ENCODE results near the gene EPHA3. TPM values are rescaled to one million over a fixed set of nuclear protein-coding genes. Genes with fewer than 3 reads are reported as not detected.

The EPHA3 gene
- total and polyA plus RNA-seq, 2 of the 4 experiments (the other 2 are of a cell fraction) = 0.10 to 0.18 TPM

GRCh38 chr3:89353465-89353864, 246.0 kb downstream of the EPHA3 start:
- H3K14ac ChIP-seq (replicated peaks; ENCODE audit: low read depth, low read length) = no peak overlapping the region
- H3K23ac ChIP-seq (ENCODE audit: low read depth, low read length) = no peak overlapping the region
- no peak for TF ChIP-seq ELK1 (IDR thresholded peaks at IDR 0.05; ENCODE audit: borderline replicate concordance, low read depth, low read length)
- no peak for TF ChIP-seq USF2 (IDR thresholded peaks at IDR 0.05; ENCODE audit: low read depth, low read length)
- no peak for TF ChIP-seq RFX5 (IDR thresholded peaks at IDR 0.05; ENCODE audit: low read depth, low read length)
- no peak for TF ChIP-seq CTCF (conservative IDR thresholded peaks at IDR 0.05; ENCODE audit: low read depth, low read length)
- no peak for TF ChIP-seq CHD1 (IDR thresholded peaks at IDR 0.05; ENCODE audit: low read depth, low read length)
- TF ChIP-seq MXI1 (IDR thresholded peaks at IDR 0.05; ENCODE audit: borderline replicate concordance, low read depth, low read length) = no peak
- TF ChIP-seq CEBPB (IDR thresholded peaks at IDR 0.05; ENCODE audit: low read depth, low read length) = peak; percentile 80
- no peak for TF ChIP-seq NFE2L2 (IDR thresholded peaks at IDR 0.05; ENCODE audit: low read depth, low read length)
- H3K79me1 ChIP-seq (ENCODE audit: low read depth in 1 of 2, low read length in 2 of 2) = no peaks in the 10 kb centered on the region
- no TSS peak for BruUV-seq (replicated peaks)
- no peak overlapping the region for H3K4ac ChIP-seq (ENCODE audit: low read depth, low read length)
- no peak overlapping the region for H2AK5ac ChIP-seq (ENCODE audit: low read depth, low read length)
- ChIA-PET POLR2A (ENCODE audit: unreplicated experiment) (no interaction called here), CTCF (no interaction called here)
- in situ Hi-C loops (cut with MboI; ENCODE audit: low sequenced_read_pairs) = no loop called here
- H2BK5ac ChIP-seq (ENCODE audit: low read depth, low read length, poor library complexity, severe bottlenecking) = no peak overlapping the region
- H3K9me3 ChIP-seq (ENCODE audit: control insufficient read depth, insufficient read depth, low read length) = no peaks in the 10 kb centered on the region
- H2AFZ ChIP-seq (replicated peaks; ENCODE audit: low read length, poor library complexity) = no peak overlapping the region
- H3K4me1 ChIP-seq (ENCODE audit: control insufficient read depth, insufficient read depth, low read length) = no peaks in the 10 kb centered on the region
- H4K20me1 ChIP-seq (ENCODE audit: insufficient read depth, low read length) = no peaks in the 10 kb centered on the region
- H2BK120ac ChIP-seq (ENCODE audit: low read depth, low read length) = no peak overlapping the region
- H4K8ac ChIP-seq (ENCODE audit: low read depth in 2 of 2, low read length in 2 of 2) = no peak overlapping the region
- H3K18ac ChIP-seq (ENCODE audit: low read depth, low read length) = no peak overlapping the region
- H3K27me3 ChIP-seq (ENCODE audit: control insufficient read depth, insufficient read depth, low read length) = no peaks in the 10 kb centered on the region
- ATAC-seq (ENCODE audit: low read depth) (no peak), DNase-seq (no peak)
- H3K36me3 ChIP-seq (ENCODE audit: control insufficient read depth, insufficient read depth, low read length) = no peaks in the 10 kb centered on the region
- H4K5ac ChIP-seq (ENCODE audit: low read depth, low read length) = no peak overlapping the region
- no peaks in the 10 kb centered on the region for H3K9me1 ChIP-seq (ENCODE audit: insufficient read depth, low read length)
- no peak overlapping the region for H3K4me3 ChIP-seq (ENCODE audit: insufficient read depth, low read depth, low read length)
- no peak overlapping the region for H3K27ac ChIP-seq (ENCODE audit: insufficient read depth, low read length)
- H3K9ac ChIP-seq (ENCODE audit: low read depth, low read length) = no peak overlapping the region
- no CpG with 5 or more reads among the region's 2 CpGs for WGBS, 2 experiments (ENCODE audit: extremely low coverage in 2 of 2, insufficient read length in 1 of 2)
- no peak overlapping the region for H3K56ac ChIP-seq (ENCODE audit: extremely low read depth, insufficient read depth, low read length)
- H2AK9ac ChIP-seq (replicated peaks; ENCODE audit: low read depth, low read length, poor library complexity) = no peak overlapping the region
- H4K91ac ChIP-seq (ENCODE audit: insufficient read depth, low read depth, low read length) = no peak overlapping the region
- no peak overlapping the region for H2BK15ac ChIP-seq (ENCODE audit: low read depth, low read length)
- intact Hi-C loops (cut with micrococcal nuclease) = no loop called here
- dilution Hi-C loops (cut with HindIII; ENCODE audit: low sequenced_read_pairs, unreplicated experiment) = no loop called here
- H3K4me2 ChIP-seq (ENCODE audit: low read depth, low read length) = no peak overlapping the region
- H2BK20ac ChIP-seq (ENCODE audit: low read depth, low read length) = no peak overlapping the region
